Heart right ventricle (tissue), 16 donors: Measurements from ENCODE around the gene SLC35D3. TPM values are rescaled to one million over a fixed set of nuclear protein-coding genes. Genes with fewer than 3 reads are reported as not detected.
"Not testable (repeated sequence)": the region's sequence is repeated elsewhere in the genome, so short reads cannot be mapped to it uniquely, and the experiment has no call there.

ENCODE experiments used
- ATAC-seq, 8 donors: fragments of 200-7000 bp; cut with Tn5 transposase; one replicate each; pipeline ENCODE4 v1.9.1; 2020; ENCODE audit warnings: mild to moderate bottlenecking in 8 of 8, moderate library complexity in 8 of 8, moderate number of reproducible peaks in 1 of 8
- DNase-seq, 2 donors: peaks; one replicate each; pipeline ENCODE4 v3.0.0-alpha.2; 2020
- H3K27ac ChIP-seq, 10 donors: fragments of 200-600 bp; sonication (generic) in 2 of 10; one replicate each; pipeline versions ENCODE4 v1.5.0 to v1.8.0; 2020 to 2022; ENCODE audit warnings: mild to moderate bottlenecking in 3 of 10
- H3K27me3 ChIP-seq, 7 donors: fragments of 200-600 bp; one replicate each; pipeline ENCODE4 v1.8.0; 2021 to 2022; ENCODE audit warnings: mild to moderate bottlenecking in 2 of 7
- H3K36me3 ChIP-seq, 9 donors: fragments of 200-600 bp; sonication (generic) in 1 of 9; one replicate each; pipeline versions ENCODE4 v1.5.0 to v1.8.0; 2020 to 2022; ENCODE audit warnings: mild to moderate bottlenecking in 2 of 9
- H3K4me1 ChIP-seq, 9 donors: fragments of 200-600 bp; sonication (generic) in 1 of 9; one replicate each; pipeline versions ENCODE4 v1.5.0 to v1.8.0; 2020 to 2022; ENCODE audit warnings: mild to moderate bottlenecking in 4 of 9
- H3K4me3 ChIP-seq, 10 donors: fragments of 200-600 bp; sonication (generic) in 2 of 10; one replicate each; pipeline versions ENCODE4 v1.5.0 to v1.8.0; 2020 to 2022; ENCODE audit warnings: mild to moderate bottlenecking in 7 of 10, moderate library complexity in 2 of 10
- H3K9me3 ChIP-seq, 11 donors: fragments of 200-600 bp in 10 of 11; sonication (generic) in 2 of 11; one replicate each; pipeline versions ENCODE4 v1.5.0 to v1.8.0; 2013 to 2022; ENCODE audit warnings: mild to moderate bottlenecking in 2 of 11, control low read depth in 1 of 11, moderate library complexity in 1 of 11
- WGBS, 2 donors: extraction: QIAGEN DNeasy Blood & Tissue Kit; methylation state at CpG; one replicate each; pipeline ENCODE4 v1.1.7; 2013; ENCODE audit warnings: inconsistent platforms in 1 of 2; 5-methylcytosine and 5-hydroxymethylcytosine counted together
- intact Hi-C, 10 donors: fragments of 100-400 bp; cut with DNase I; formaldehyde crosslinking; loops; one replicate each; pipeline versions ENCODE4 v1.11.1 to v1.14.2; 2022
- polyA plus RNA-seq, 2 donors: library from polyadenylated mRNA; stranded (reverse); fragments of 200-250 nt; gene quantifications; one replicate each; pipeline ENCODE4 v1.2.3, GENCODE V29; 2013
- total RNA-seq, 10 donors: library from RNA; stranded (reverse); fragmentation: NEBNext Ultra II Directional in 3 of 10; extraction: Animal tissue kit (Norgen Biotek cat#: 25700) in 3 of 10; gene quantifications; one replicate each; pipeline versions ENCODE4 v1.2.1 to v1.2.4, GENCODE V29; 2021 to 2023
- TF ChIP-seq, protein P1 (sequence below), 9 donors: fragments of 200-600 bp; sonication (generic) in 2 of 9; IDR thresholded peaks; one replicate each; pipeline versions ENCODE4 v1.5.0 to v1.8.0; 2021 to 2022; ENCODE audit warnings: antibody characterized with exemption in 9 of 9, mild to moderate bottlenecking in 5 of 9, moderate library complexity in 1 of 9
- donor health status: Arrhythmogenic right ventricular cardiomyopathy.
- donor health status: ischemic (EF 13 %, LVEDD 7.1; RV severe dilation, severe dysfunction).
- donor health status: healthy with polysubstance abuse.
- donor health status: DM: no; HTN: yes; CAD: no.
- donor health status: DM: no; HTN: no; CAD: no.
- donor health status: ischemic (EF 25% LVEDD 6.9; RV normal size, moderate dysfunction).
- donor health status: ischemic (EF 25% LVEDD 5.7; RV mildly dilated, moderate dysfunction).
- donor health status: healthy.
- donor health status: DM: yes; HTN: yes; CAD: no.
- donor health status: Ischemic cardiomyopathy.
- donor health status: ischemic (EF 35%, LVEDD 5.7; RV mildly dilated, moderate dysfunction).
- donor health status: nonischemic (EF 11% LVEDD 7.7; RV severe dilation, severe dysfunction).
- donor health status: DM: yes; HTN: yes; CAD: no.
- donor health status: PGD.
- donor health status: ischemic (EF 29% LVEDD 5.4; RV normal size, mild dysfunction).
- donor health status: nonischemic (EF 23%, LVEDD 6.1; RV moderate dilation, normal function).

Gene SLC35D3
- total and polyA plus RNA-seq, 12 donors = 0.04 TPM; not detected in 11

DNA sequence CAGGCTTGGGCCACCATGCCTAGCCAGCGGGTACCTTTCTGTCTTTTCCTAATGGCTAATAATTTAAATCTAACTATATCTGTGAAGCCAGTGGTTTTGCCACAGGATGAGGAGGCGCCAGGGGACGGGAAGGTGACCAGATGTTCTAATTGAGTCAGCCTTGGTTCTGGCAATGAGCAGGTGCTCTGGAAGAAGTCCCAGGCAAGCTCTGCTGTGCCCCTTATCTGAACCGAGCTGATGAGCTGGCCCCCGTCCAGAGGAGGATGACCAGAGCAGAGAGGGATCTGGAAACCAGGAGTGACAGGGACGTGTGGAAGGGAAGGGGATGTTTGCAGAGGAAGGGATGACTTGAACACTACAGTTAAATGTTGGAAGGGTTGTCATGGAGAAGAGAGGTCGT, 46.7 kb downstream of the SLC35D3 start:
- DNase-seq (peak; percentile 56 to 83), ATAC-seq (peak; percentile 65 to 94 (median 82))
- H3K27ac ChIP-seq = peak overlapping the region in 7 of 10 donors; percentile 35 to 78 (median 68)

DNA sequence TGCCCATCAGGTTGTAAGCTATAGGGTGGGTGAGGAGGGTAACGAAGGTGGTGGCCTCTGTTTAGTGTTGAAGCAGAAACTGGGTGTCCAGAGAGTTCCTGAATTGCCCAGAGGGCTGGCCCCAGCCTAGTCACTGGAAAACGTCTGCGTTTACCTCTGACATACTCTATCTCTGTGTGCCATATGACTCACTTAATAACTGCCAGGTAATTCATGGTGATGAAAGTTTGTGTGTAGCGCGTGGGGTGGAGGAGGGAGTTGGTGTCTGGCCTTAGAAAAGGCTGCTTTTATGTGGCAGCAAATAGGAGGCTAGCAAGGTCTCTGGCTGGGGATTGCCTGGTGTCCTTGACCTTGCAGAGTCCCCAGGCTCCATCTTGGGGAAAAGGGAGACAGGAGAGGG, 47.3 kb downstream of the SLC35D3 start:
- DNase-seq (peak in 1 of 2 donors; percentile 13), ATAC-seq (peak in 7 of 8 donors; percentile 31 to 74 (median 64))
- 54% methylated on average over 5 of the region's 5 CpGs for WGBS, 2 donors
- peak overlapping the region in 8 of 10 donors; percentile 15 to 78 (median 63) for H3K27ac ChIP-seq
- no peaks in the 10 kb centered on the region for H3K36me3 ChIP-seq
- H3K9me3 ChIP-seq = no peaks in the 10 kb centered on the region
- H3K4me1 ChIP-seq = peaks cover 0 to 13% (median 8%) of the 10 kb centered on the region in 9 donors
- peaks cover 0 to 8% (median 0%) of the 10 kb centered on the region in 7 donors for H3K27me3 ChIP-seq
- TF ChIP-seq, protein P1, sequence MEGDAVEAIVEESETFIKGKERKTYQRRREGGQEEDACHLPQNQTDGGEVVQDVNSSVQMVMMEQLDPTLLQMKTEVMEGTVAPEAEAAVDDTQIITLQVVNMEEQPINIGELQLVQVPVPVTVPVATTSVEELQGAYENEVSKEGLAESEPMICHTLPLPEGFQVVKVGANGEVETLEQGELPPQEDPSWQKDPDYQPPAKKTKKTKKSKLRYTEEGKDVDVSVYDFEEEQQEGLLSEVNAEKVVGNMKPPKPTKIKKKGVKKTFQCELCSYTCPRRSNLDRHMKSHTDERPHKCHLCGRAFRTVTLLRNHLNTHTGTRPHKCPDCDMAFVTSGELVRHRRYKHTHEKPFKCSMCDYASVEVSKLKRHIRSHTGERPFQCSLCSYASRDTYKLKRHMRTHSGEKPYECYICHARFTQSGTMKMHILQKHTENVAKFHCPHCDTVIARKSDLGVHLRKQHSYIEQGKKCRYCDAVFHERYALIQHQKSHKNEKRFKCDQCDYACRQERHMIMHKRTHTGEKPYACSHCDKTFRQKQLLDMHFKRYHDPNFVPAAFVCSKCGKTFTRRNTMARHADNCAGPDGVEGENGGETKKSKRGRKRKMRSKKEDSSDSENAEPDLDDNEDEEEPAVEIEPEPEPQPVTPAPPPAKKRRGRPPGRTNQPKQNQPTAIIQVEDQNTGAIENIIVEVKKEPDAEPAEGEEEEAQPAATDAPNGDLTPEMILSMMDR (IDR thresholded peaks at IDR 0.05) = no peak
- intact Hi-C loops = loop anchor here in 6 of 10 donors (2.0 to 10.0 kb wide), 4 partner anchors 43 to 675 kb away; no protein-coding TSS in a partner anchor
- H3K4me3 ChIP-seq = no peak overlapping the region

More for the DNA sequence above, 46.7 kb downstream of the SLC35D3 start:
- intact Hi-C loops = loop anchor here in 6 of 10 donors (2.0 to 10.0 kb wide), 4 partner anchors 43 to 676 kb away; no protein-coding TSS in a partner anchor
- Histone ChIP-seq H3K36me3 (no peaks in the 10 kb centered on the region), H3K4me1 (peaks cover 0 to 15% (median 13%) of the 10 kb centered on the region in 9 donors), H3K4me3 (no peak overlapping the region), H3K27me3 (peaks cover 0 to 8% (median 0%) of the 10 kb centered on the region in 7 donors), H3K9me3 (no peaks in the 10 kb centered on the region)
- 25 to 36% methylated on average over 7 of the region's 7 CpGs for WGBS, 2 donors
- TF ChIP-seq, protein P1 (IDR thresholded peaks at IDR 0.05) = no peak

DNA sequence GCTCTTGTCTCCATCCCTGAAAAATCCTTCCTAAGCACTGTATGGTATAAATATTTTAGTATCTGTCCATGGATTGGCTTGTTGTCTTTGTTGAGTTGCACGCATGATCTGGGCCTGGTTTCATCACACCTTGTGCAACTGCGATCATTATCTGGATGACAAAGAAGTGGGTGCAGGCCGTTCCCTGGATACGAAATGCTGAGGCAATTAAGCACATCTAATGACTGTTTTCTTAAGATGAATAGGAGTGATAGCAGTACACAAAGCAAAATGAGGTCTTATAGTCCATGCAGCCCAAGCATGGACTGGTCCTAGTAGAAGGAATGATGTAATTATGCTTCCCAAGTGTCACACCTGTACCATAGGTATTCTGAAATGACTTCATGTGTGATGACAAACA, 47.8 kb downstream of the SLC35D3 start:
- intact Hi-C loops = loop anchor here in 6 of 10 donors (2.0 to 10.0 kb wide), 4 partner anchors 42 to 675 kb away; no protein-coding TSS in a partner anchor
- ATAC-seq (no peak), DNase-seq (no peak)
- H3K4me1 ChIP-seq = peaks cover 0 to 13% (median 7%) of the 10 kb centered on the region in 9 donors
- no peak overlapping the region for H3K4me3 ChIP-seq
- H3K27ac ChIP-seq = peak overlapping the region in 7 of 10 donors; percentile 15 to 78 (median 68)
- no peaks in the 10 kb centered on the region for H3K36me3 ChIP-seq
- TF ChIP-seq, protein P1 (IDR thresholded peaks at IDR 0.05) = no peak
- H3K9me3 ChIP-seq = no peaks in the 10 kb centered on the region
- 92 to 95% methylated on average over 4 of the region's 4 CpGs for WGBS, 2 donors
- H3K27me3 ChIP-seq = peaks cover 0 to 8% (median 0%) of the 10 kb centered on the region in 7 donors

DNA sequence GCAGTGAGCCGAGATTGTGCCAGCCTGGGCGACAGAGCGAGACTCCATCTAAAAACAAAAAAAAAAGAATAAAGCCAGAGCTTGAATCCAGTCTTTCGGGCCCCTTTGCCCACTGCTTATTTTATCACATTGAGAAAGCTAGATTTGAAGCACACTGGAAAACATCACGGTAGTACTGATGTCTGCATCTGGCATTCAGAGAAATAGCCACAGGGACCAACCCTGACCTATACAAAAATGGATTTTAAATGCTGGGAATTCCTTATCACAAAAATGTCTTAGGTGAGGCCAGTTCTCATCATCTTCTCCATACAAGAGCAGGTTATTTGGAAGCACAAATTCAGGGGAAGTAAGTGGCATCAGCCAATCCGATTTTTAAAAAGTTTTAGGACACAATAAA, 49.5 kb downstream of the SLC35D3 start:
- Histone ChIP-seq H3K4me1 (peaks cover 0 to 13% (median 7%) of the 10 kb centered on the region in 9 donors), H3K9me3 (no peaks in the 10 kb centered on the region), H3K27ac (no peak overlapping the region), H3K4me3 (no peak overlapping the region), H3K36me3 (no peaks in the 10 kb centered on the region), H3K27me3 (peaks cover 0 to 8% (median 0%) of the 10 kb centered on the region in 7 donors)
- ATAC-seq (no peak), DNase-seq (no peak)
- intact Hi-C loops = no loop called here
- TF ChIP-seq, protein P1 (IDR thresholded peaks at IDR 0.05) = no peak
- 92 to 93% methylated on average over 6 of the region's 6 CpGs for WGBS, 2 donors

DNA sequence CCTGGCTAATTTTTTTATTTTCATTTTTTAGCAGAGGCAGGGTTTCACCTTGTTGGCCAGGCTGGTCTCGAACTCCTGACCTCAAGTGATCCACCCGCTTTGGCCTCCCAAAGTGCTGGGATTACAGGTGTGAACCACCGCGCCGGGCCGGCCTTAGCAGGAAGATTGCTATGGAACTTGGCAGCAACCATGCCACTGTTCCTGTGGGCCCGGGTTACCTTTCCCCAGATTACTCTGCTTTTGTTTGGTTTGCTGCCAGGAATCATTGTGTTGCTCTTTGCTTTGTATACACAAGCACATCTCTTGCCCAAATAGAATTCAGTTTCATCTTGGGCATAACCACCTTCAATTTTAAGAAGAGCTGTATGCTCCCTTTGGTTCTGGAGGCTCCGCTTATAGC, 51.7 kb downstream of the SLC35D3 start:
- WGBS, 2 donors = 76 to 79% methylated on average over 8 of the region's 8 CpGs
- H3K9me3 ChIP-seq, ATAC-seq, H3K4me1 ChIP-seq, H3K4me3 ChIP-seq, intact Hi-C loops, H3K27me3 ChIP-seq, DNase-seq, H3K36me3 ChIP-seq: not testable (repeated sequence)
- peak overlapping the region in 1 of 10 donors; percentile 35 for H3K27ac ChIP-seq
